ENCODE results near the gene DNAJC9.

The DNAJC9 gene

DNA sequence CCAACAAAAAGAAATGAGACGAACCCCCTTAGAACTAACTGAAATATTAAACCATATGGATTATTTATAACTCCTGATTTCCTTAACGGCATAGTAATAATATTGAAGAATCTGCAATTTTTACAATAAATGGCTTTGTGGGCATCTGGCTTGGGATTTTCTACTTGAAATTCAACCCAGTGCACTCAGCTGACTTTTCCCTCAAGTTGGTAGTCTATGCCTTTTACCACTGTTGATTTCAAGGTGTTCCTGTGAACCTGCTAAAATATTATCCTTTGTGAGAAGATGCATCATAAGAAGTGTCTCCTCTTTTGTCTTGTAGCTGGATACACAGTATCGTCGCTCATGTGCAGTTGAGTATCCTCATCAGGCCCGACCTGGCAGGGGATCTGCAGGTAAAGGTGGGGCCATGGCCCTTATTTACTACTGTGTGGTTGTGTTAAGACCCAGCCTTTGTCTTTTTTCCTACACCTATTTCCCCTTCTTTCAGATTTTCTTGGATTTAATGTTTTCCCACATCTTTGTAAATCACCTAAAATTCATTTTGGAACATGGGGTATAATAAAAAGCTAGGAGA, 8.0 kb downstream of the DNAJC9 start:
- no peak for DNase-seq (ENCODE audit: low read depth, low spot score)

DNA sequence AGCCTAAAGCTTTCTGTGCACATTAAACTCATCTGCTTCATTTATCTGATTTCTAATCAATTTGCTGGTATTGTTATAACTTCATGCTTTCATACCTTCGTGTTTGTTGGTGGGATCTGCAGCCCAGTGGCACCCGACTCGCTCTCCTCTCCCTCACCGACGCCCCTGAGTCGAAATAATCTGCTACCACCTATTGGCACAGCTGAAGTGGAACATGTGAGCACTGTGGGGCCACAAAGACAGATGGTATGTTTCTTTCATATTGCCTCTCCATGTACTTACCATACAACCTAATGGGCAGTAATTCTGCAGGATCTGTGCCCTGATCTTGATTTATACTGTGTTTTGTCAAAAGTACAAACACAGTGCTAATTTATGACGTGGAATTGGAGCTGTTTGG, 12.4 kb downstream of the DNAJC9 start:
- no peak for DNase-seq (ENCODE audit: low read depth, low spot score)

DNA sequence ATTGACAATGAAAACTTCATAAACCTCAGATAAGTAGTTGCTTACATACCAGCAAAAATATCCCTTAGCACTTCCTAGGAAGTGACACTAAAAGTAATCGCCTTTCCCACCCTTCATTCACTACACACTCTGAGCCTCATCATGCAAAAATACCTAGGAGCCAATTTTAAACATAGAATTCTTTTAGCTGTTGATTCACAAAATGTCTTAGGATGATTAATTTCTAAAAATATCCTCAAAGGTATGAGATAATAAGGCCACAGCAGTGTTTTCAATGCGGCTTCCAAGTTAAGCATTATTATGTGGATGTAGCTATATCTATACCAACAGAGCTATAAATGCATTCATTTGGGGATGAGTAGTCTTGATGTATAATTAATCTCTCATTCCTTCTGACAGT, 13.2 kb downstream of the DNAJC9 start:
- DNase-seq (ENCODE audit: low read depth, low spot score): no peak

DNA sequence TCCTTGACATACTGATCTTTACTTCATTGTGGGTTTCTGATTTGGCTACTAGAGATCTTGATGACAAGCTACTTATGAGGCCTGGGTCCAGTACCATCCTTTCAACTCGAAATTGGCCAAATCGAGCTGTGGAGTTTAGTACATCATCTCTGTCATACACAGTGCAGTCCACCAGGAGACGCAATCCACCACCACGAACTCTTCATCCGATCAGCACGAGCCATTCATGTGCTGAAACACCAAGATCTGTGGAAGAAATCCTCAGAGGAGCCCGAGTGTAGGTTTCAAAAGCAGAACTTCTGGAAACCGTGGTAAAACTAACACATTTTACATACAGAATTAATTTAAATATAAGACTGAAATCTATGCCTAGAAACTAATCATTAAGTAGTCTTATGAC, 14.2 kb downstream of the DNAJC9 start:
- DNase-seq (ENCODE audit: low read depth, low spot score): no peak

DNA sequence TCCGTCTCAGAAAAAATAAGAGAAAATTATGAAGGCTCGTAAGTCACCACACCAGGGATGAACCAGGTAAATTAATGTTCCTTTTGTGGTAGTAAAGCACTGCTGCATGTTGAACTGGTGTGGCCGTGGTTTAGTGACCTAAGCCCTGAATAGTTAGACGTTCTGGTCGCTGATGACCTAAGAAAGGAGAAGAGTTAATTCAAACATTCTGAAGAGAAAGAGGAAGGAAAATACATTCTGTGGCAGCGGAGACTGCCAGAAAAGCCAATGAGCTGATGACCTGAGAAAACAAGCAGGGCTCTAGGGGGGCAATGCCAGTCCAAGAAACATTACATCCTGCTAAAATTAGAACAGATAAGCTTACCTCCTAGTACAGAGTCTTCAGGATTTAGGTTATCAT, 17.5 kb downstream of the DNAJC9 start:
- DNase-seq (ENCODE audit: low read depth, low spot score): no peak

DNA sequence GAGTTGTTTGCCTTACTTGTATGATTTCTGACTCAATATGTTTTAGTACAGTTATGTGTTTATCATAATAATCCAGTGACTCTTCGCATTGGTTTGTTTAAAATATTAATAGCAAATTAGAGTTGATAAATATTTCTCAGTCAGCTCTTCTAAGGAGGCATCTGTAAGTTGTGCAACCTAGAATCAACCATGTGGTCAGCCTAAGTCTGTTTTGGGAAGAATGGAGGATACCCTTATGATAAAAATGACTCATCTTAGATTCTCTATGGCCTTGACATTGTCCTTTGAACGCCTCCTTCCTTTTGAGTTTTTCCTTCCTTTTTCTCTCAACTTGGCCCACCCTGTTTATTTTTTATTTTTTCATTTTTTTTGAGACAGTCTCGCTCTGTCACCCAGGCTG, 18.8 kb downstream of the DNAJC9 start:
- no peak for DNase-seq (ENCODE audit: low read depth, low spot score)

DNA sequence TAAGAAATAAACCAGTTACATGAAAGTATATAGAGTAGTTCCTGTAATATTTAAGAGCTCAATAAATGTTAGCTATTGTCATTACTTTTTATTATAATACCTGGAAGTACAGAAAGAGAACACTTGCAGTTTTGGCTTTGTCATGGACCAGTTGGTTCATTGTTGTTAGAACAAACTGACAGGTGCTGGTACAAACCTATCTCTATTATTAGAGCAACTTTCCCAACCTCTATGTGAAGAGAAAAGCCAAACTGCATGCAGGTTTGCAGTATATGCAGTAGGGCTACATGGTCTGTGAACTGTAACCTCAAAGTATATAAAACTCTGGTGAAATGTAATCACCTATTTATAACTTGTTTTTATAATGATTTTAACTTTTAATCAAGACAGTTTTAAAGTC, 20.4 kb downstream of the DNAJC9 start:
- no peak for DNase-seq (ENCODE audit: low read depth, low spot score)

DNA sequence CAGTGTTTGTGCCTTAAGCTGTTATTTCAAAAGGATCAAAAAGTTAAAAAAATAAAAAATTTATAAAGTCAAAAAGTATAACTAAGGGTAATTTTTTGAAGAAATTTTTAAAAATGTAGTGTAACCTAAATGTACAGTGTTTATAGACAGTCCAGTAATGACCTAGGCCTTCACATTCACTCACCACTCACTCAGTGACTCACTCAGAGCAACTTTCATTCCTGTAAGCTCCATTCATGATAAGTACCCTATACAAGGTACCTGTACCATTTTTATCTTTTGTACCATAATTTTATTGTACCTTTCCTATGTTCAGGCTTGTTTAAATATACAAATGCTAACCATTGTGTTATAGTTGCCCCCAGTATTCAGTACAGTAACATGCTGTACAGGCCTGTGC, 21.5 kb downstream of the DNAJC9 start:
- DNase-seq (ENCODE audit: low read depth, low spot score): no peak

DNA sequence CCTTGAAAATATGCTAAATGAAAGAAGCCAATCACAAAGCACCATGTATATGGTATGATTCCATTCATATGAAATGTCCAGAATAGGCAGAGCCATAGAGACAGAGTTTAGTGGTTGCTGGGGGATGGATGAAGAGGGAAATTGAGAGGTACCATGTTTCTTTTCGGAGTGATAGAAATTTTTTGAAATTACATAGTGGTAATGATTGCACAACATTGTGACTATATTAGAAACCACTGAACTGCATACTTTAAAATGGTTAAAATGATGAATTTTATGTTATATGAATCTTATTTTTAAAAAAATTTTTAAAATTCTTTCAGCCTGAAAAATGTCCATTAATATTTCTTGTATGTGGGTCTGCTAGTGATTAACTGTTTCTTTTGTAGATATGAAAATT, 26.1 kb downstream of the DNAJC9 start:
- no peak for DNase-seq (ENCODE audit: low read depth, low spot score)

DNA sequence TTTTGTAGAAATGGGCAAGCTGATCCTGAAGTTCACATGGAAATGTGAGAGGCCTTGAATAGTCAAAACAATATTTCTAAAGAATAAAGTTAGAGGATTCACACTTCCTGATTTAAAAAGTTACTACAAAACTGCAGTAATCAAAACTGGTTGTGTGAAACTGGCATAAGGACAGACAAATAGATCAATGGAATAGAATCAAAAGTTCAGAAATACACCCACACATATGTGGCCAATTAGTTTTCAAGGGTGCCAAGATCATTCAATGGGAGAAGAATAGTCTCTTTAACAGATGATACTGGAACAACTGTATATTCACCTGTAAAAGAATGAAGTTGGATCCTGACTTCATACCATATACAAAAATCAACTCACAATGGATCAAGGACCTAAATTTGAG, 27.7 kb downstream of the DNAJC9 start:
- no peak for DNase-seq (ENCODE audit: low read depth, low spot score)

DNA sequence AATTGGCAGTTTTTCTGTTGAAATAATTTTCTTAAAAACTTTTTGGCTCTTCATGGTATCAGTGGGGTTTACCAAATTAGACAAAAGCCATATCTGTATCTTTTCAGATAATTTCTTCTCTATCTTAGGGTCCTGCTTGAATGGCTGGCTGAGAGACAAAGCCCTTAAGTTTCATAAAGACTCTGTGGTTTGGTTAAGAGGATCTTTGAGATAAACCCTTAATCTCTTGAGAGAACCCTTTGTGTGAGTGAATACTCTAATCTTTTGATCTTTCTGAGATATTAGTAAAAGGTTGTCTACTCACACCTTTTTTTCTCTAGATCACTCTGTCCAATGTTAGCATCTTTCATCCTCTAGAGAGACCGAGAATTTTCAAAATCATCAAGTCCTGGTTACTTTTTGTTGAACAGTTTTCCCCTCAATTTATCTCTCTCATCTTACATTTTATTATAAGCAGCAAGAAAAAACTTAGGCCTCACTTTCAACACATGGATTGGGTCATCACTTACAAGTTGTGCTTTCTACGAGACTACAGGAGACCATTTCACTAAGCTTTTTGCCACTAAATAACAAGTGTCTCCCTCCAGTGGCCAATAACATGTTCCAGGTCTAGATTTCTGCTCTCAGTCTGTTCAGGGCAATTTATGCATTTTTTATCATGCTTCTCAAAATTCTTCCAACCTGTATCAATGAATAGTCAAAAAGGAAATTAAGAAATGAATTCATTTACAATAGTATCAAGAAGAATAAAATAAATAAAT, 28.4 kb downstream of the DNAJC9 start:
- DNase-seq (ENCODE audit: low read depth, low spot score): peak; percentile 14

DNA sequence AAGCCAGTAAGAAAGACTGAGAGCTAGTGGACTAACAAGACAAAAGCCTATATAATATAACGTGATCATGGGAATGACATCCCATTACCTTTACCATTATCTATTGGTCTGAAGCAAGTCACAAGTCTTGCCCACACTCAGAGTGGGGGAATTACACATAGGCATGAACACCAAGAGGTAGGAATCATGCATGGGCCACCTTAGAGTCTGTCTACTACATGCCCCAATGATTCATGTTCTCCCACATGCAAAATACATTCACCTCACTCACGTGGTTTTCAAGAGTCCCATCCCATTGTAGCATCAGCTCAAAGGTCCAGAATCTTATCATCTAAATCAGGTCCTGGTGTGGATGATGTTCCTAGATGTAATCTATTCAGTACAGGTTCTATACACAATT, 29.4 kb downstream of the DNAJC9 start:
- DNase-seq (ENCODE audit: low read depth, low spot score): no peak

DNA sequence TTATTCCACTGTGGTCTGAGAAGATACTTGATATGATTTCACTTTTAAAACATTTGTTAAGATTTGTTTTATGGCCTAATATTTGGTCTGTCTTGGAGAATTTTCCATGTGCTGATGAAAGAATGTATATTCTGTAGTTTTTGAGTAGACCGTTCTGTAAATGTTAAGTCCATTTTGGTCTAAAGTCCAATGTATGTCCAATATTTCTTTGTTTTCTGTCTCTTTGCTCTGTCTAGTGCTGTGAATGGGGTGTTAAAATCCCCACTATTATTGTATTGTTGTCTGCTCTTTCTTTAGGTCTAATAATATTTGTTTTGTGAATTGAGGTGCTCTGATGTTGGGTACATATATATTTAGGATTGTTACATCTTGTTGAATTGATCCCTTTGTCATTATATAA, 31.3 kb downstream of the DNAJC9 start:
- no peak for DNase-seq (ENCODE audit: low read depth, low spot score)

DNA sequence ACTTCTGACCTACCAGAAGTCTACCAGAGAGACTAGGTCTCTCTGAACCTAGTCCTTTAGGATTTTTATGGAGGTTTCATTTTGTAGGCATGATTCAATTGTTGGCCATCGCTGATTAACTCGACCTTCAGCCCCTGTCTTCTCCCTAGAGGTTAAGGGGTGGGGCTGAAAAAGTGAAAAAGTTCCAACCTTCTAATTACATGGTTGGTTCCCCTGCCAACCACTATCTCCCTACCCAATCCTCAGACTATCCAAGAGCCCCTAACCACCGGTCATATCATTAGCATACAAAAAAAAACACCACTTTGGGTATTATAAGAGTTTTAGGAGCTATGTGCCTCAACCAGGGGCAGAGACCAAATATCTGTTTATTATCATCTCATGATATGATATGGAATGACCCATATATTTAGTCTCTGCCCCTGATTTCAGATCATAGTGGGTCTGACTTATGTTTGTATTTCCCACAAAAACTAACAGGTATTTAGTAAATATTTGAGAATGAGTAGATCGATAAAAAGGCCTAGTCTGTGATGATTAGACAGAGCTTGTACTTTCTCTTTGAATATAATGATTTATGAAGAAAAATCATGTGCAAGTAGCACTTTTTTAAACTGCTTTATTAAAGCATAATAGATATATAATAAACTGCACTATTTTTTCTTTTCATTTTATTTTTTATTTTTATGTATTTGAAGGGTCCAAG, 35.8 kb downstream of the DNAJC9 start:
- DNase-seq (ENCODE audit: low read depth, low spot score): no peak

DNA sequence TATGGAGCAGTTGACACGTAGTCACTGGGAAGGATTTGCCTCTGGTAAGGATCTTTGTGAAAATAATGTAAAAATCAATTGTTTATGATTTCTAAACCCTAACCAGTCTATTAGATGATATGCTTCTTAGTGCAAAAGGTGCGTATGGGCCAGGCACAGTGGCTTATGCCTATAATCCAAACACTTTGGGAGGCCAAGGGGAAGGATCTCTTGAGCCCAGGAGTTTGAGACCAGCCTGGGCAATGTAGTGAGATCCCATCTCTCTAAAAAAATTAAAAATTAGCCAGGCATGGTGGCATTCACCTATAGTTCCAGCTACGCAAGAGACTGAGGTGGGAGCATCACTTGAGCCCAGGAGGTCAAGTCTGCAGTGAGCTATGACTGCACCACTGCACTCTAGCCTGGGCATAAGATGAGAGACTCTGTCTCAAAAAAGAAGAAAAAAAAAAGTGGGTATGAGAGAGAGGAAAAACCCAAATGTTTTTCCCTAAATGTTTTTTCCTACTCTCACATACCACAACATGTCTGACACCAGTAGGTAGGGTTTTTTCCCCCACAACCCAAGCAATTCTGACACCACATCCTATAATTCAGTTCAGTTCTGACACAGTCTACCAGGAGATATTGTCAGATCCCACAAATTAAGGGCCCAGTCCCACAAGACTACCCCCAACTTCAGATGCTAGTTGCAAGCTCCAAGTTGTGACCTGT, 36.5 kb downstream of the DNAJC9 start:
- DNase-seq (ENCODE audit: low read depth, low spot score): no peak

DNA sequence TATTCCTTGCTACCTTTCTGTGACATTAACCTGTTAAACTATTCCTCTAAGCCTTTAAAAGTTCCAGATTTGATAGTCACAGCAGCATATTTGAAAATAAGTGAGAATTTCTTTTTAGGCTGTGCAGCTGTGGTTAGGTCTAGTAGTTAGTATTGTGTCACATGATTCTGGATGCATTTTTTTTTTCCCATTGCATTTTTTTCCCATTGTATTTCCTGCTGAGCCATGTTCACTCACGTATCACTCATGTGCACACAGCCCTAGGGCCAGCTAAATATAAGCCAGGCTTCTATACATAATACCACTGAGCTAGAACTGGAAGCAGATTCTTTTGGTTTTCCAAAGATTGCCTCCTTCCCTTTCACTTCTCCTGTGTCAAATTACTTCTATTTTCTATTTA, 37.4 kb downstream of the DNAJC9 start:
- peak; percentile 30 for DNase-seq (ENCODE audit: low read depth, low spot score)

DNA sequence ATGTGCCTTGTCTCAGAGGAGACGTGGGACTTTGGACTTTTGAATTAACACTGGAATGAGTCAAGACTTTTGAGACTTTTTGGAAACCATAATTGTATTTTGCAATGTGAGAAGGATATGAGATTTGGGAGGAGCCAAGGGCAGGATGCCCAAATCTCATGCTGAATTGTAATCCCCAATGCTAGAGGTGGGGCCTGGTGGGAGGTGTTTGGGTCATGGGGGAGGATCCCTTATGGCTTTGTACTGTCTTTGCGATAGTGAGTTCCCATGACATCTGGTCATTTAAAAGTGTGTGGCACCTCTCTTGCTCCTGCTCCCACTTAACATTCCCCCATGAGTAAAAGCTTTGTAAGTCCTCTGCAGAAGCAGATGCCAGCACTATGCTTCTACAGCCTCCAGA, 39.2 kb downstream of the DNAJC9 start:
- DNase-seq (ENCODE audit: low read depth, low spot score): no peak

DNA sequence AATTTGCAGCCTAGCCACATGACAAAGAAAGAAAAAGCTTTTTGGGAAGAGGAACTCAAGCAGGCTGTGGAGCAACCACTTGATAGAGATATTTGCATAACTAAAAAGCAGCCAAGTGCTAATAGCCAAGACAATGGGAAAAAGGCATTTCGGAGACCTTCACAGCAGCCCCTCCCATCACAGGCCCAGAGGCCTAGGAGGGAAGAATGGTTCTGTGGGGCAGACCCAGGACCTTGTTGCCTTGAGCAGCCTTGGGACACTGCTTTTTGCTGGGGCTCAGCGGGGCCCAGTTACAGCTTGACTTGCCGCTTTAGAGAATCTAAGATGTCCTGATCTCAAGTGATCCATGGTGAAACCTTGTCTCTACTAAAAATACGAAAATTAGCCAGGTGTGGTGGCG, 40.7 kb downstream of the DNAJC9 start:
- DNase-seq (ENCODE audit: low read depth, low spot score): no peak

DNA sequence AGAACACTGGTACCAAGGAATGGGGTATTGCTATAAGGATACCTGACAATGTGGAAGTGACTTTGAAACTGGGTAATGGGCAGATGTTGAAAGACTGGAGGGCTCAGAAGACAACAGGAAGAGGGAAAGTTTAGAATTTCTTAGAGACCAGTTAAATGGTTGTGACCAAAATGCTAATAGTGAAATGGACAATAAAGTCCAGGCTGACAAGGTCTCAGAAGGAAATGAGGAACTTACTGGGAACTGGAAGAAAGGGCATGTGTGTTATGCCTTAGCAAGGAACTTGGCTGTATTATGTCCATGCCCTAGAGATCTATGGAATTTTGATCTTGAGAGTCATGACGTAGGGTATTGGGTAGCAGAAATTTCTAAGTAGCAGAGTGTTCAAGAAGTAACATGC, 41.2 kb downstream of the DNAJC9 start:
- no peak for DNase-seq (ENCODE audit: low read depth, low spot score)

DNA sequence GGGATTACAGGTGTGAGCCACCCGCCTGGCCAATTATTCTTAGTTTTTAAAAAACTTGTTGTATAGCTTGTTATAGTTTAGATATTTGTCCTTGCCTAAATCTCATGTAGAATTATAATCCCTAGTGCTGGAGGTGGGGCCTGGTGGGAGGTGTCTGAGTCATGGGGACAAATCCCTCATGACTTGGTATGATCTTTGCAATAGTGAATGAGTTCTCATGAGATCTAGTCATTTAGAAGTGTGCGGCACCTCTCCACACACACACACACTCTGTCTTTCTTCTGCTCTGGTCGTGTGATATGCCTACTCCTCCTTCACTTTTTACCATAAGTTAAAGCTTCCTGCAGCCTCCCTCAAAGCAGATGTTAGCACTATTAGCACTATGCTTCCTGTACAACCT, 42.0 kb downstream of the DNAJC9 start:
- no peak for DNase-seq (ENCODE audit: low read depth, low spot score)

Measured in astrocyte of the hippocampus (primary cell).